Psoas muscle (tissue), 8 donors: ENCODE measurements around the gene RAD51B. TPM values are rescaled to one million over a fixed set of nuclear protein-coding genes. Genes with fewer than 3 reads are reported as not detected.

ENCODE experiments used
- ATAC-seq, 4 donors: fragments of 200-7000 bp; cut with Tn5 transposase; one replicate each; pipeline ENCODE4 v1.9.1; 2020; ENCODE audit warnings: moderate library complexity in 3 of 4, mild to moderate bottlenecking in 2 of 4
- DNase-seq, 2 donors: peaks; one replicate each; pipeline ENCODE4 v3.0.0-alpha.2; 2020
- H3K27ac ChIP-seq: fragments of 200-600 bp; one replicate; pipeline ENCODE4 v1.8.0; 2022
- H3K27me3 ChIP-seq, 3 donors: fragments of 200-600 bp in 1 of 3; one replicate each; pipeline versions ENCODE4 v1.6.1 to v1.8.0; 2013 to 2022; ENCODE audit warnings: low read length in 2 of 3, mild to moderate bottlenecking in 2 of 3, moderate library complexity in 1 of 3; ENCODE audit not compliant: insufficient read depth in 3 of 3
- H3K36me3 ChIP-seq, 2 donors: fragments of 200-600 bp in 1 of 2; one replicate each; pipeline versions ENCODE4 v1.6.1 to v1.8.0; 2013 to 2022; ENCODE audit warnings: low read depth in 1 of 2, mild to moderate bottlenecking in 1 of 2, moderate library complexity in 1 of 2; ENCODE audit not compliant: insufficient read depth in 1 of 2
- H3K4me1 ChIP-seq: fragments of 200-600 bp; one replicate; pipeline ENCODE4 v1.8.0; 2022
- H3K4me3 ChIP-seq: fragments of 200-600 bp; one replicate; pipeline ENCODE4 v1.8.0; 2022; ENCODE audit warnings: mild to moderate bottlenecking
- H3K9me3 ChIP-seq: fragments of 200-600 bp; one replicate; pipeline ENCODE4 v1.8.0; 2022
- CTCF ChIP-seq: fragments of 200-600 bp; IDR thresholded peaks from one replicate; pipeline ENCODE4 v1.8.0; 2022; ENCODE audit warnings: antibody characterized with exemption
- WGBS, 3 donors: extraction: QIAGEN DNeasy Blood & Tissue Kit; methylation state at CpG; one replicate each; pipeline versions ENCODE4 v1.1.6 to v1.1.7; 2013; 5-methylcytosine and 5-hydroxymethylcytosine counted together
- intact Hi-C, 2 donors: fragments of 100-400 bp; cut with DNase I; formaldehyde crosslinking; loops; one replicate each; pipeline versions ENCODE4 v1.11.0 to v1.14.2; 2022
- polyA plus RNA-seq, 3 donors: library from polyadenylated mRNA; stranded (reverse); fragments of 200-250 nt; gene quantifications; one replicate each; pipeline ENCODE4 v1.2.3, GENCODE V29; 2013
- total RNA-seq, 4 donors: library from RNA; stranded (reverse); fragmentation: NEBNext Ultra II Directional in 2 of 4; extraction: Animal tissue kit (Norgen Biotek cat#: 25700) in 2 of 4; gene quantifications; one replicate each; pipeline versions ENCODE4 v1.2.1 to v1.2.4, GENCODE V29; 2021 to 2023
- donor health status: healthy with polysubstance abuse.
- donor health status: DM: no; HTN: no; CAD: no; lungs with moderate emphysema.
- donor health status: Bipolar disorder and iron deficiency.
- donor health status: healthy.
- donor health status: DM: yes; HTN: yes; CAD: no.
- donor health status: DM: no; HTN: no; CAD: no.
- donor health status: DM: no; HTN: no; CAD: no.
- donor health status: DM: yes; HTN: yes; CAD: no.

RAD51B gene
- total and polyA plus RNA-seq, 7 donors: 0.60 to 7.2 (median 2.2) TPM

- ATAC-seq (no peak), DNase-seq (no peak)
- TF ChIP-seq CTCF: no peak
- WGBS, 3 donors: 95 to 99% (median 96%) methylated on average over 4 of the region's 4 CpGs
- Histone ChIP-seq H3K27ac (no peak overlapping the region), H3K4me1 (no peaks in the 10 kb centered on the region), H3K4me3 (no peak overlapping the region), H3K9me3 (no peaks in the 10 kb centered on the region), H3K27me3 (no peaks in the 10 kb centered on the region), H3K36me3 (no peaks in the 10 kb centered on the region)
- intact Hi-C loops: no loop called here
Measured at GRCh38 chr14:68222154-68222553, 402.6 kb downstream of the RAD51B start.

GRCh38 chr14:68222726-68223125 is 403.1 kb downstream of the RAD51B start:
- H3K9me3 ChIP-seq: no peaks in the 10 kb centered on the region
- no peaks in the 10 kb centered on the region for H3K4me1 ChIP-seq
- no peak for DNase-seq
- intact Hi-C loops: no loop called here
- no peak for ATAC-seq
- TF ChIP-seq CTCF: no peak
- no peak overlapping the region for H3K27ac ChIP-seq
- H3K36me3 ChIP-seq: no peaks in the 10 kb centered on the region
- no peaks in the 10 kb centered on the region for H3K27me3 ChIP-seq
- no peak overlapping the region for H3K4me3 ChIP-seq
- 95 to 97% (median 96%) methylated on average over 3 of the region's 3 CpGs for WGBS, 3 donors

GRCh38 chr14:68223631-68224030 is 404.1 kb downstream of the RAD51B start:
- Histone ChIP-seq H3K9me3 (no peaks in the 10 kb centered on the region), H3K4me3 (no peak overlapping the region), H3K36me3 (no peaks in the 10 kb centered on the region), H3K4me1 (no peaks in the 10 kb centered on the region), H3K27me3 (no peaks in the 10 kb centered on the region), H3K27ac (no peak overlapping the region)
- TF ChIP-seq CTCF: no peak
- DNase-seq (no peak), ATAC-seq (no peak)
- intact Hi-C loops: no loop called here

GRCh38 chr14:68225321-68225720 is 405.7 kb downstream of the RAD51B start:
- 78 to 88% (median 83%) methylated on average over 2 of the region's 2 CpGs for WGBS, 3 donors
- no peaks in the 10 kb centered on the region for H3K9me3 ChIP-seq
- no peak for DNase-seq
- H3K4me3 ChIP-seq: no peak overlapping the region
- no peak for TF ChIP-seq CTCF
- no peaks in the 10 kb centered on the region for H3K27me3 ChIP-seq
- no peak for ATAC-seq
- H3K36me3 ChIP-seq: no peaks in the 10 kb centered on the region
- H3K27ac ChIP-seq: no peak overlapping the region
- intact Hi-C loops: no loop called here
- no peaks in the 10 kb centered on the region for H3K4me1 ChIP-seq

GRCh38 chr14:68226523-68226922 is 406.9 kb downstream of the RAD51B start:
- WGBS, 3 donors: 97 to 98% (median 97%) methylated on average over 4 of the region's 4 CpGs
- H3K36me3 ChIP-seq: no peaks in the 10 kb centered on the region
- no peak for TF ChIP-seq CTCF
- no peaks in the 10 kb centered on the region for H3K9me3 ChIP-seq
- no peak for DNase-seq
- H3K27me3 ChIP-seq: no peaks in the 10 kb centered on the region
- H3K27ac ChIP-seq: no peak overlapping the region
- H3K4me1 ChIP-seq: peaks cover 8% of the 10 kb centered on the region
- H3K4me3 ChIP-seq: no peak overlapping the region
- ATAC-seq: no peak
- intact Hi-C loops: no loop called here
